ENCODE data around the gene HTRA1.

DNA sequence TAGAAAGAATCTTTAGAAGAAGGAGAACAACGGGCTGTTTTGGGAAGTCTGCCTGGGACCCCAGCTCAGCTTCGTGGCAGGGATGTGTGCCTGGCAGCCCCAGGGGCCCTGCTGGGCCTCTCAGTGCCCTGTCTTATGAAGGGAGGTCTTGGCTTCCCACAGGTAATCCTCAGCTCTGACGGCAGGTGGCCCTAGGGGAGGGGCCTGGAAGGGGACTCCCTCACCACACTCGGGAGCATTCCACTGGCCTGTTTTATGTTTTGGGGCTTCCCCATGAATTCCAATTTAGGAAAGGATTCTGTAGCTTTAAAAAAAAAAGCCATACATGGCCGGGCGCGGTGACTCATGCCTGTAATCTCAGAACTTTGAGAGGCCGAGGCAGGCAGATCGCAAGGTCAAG, 96.2 kb downstream of the HTRA1 start:
- no peak for TF ChIP-seq POLR2AphosphoS5 (IDR thresholded peaks at IDR 0.05; ENCODE audit: control insufficient read depth, insufficient read depth, low read depth, low read length)
- TF ChIP-seq ZBTB7A (IDR thresholded peaks at IDR 0.05; ENCODE audit: borderline replicate concordance, control insufficient read depth, low read depth, low read length), result no peak
- TF ChIP-seq PPARD (CRISPR knock-in tag; IDR thresholded peaks at IDR 0.05), result no peak
- TF ChIP-seq, protein P1, sequence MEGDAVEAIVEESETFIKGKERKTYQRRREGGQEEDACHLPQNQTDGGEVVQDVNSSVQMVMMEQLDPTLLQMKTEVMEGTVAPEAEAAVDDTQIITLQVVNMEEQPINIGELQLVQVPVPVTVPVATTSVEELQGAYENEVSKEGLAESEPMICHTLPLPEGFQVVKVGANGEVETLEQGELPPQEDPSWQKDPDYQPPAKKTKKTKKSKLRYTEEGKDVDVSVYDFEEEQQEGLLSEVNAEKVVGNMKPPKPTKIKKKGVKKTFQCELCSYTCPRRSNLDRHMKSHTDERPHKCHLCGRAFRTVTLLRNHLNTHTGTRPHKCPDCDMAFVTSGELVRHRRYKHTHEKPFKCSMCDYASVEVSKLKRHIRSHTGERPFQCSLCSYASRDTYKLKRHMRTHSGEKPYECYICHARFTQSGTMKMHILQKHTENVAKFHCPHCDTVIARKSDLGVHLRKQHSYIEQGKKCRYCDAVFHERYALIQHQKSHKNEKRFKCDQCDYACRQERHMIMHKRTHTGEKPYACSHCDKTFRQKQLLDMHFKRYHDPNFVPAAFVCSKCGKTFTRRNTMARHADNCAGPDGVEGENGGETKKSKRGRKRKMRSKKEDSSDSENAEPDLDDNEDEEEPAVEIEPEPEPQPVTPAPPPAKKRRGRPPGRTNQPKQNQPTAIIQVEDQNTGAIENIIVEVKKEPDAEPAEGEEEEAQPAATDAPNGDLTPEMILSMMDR (IDR thresholded peaks at IDR 0.05 in 2 of 3, conservative IDR thresholded peaks at IDR 0.05 in 1 of 3; ENCODE audit: insufficient read depth in 2 of 3, low read depth in 1 of 3, low read length in 3 of 3), result no peak

Measured in K562 (cell line).